ENCODE results near the gene ACTL6B. TPM values are rescaled to one million over a fixed set of nuclear protein-coding genes. Genes with fewer than 3 reads are reported as not detected.

Gene ACTL6B
- total RNA-seq, 1 experiment from 2014 or later: 1.3 TPM

- peak overlapping the region; percentile 73 for H3K4me3 Mint-ChIP-seq
- CTCF ChIA-PET: interaction anchor here (0.6 to 4.1 kb wide), 8 partner anchors 13 to 119 kb away, joined by 3 to 18 read pairs (median 4); no protein-coding TSS in a partner anchor
Observed at GRCh38 chr7:100676501-100677306, 20.5 kb upstream of the ACTL6B start.

GRCh38 chr7:100675581-100676350 lies 19.5 kb upstream of the ACTL6B start:
- ATAC-seq: peak; percentile 32
- H3K4me3 Mint-ChIP-seq: peak overlapping the region; percentile 73
- no peak overlapping the region for H3K27ac Mint-ChIP-seq

More at GRCh38 chr7:100676501-100677306, 20.5 kb upstream of the ACTL6B start:
- peaks cover 15% of the 10 kb centered on the region for H3K27me3 Mint-ChIP-seq (ENCODE audit: low read depth)
- H3K9me3 Mint-ChIP-seq: no peaks in the 10 kb centered on the region
- peak overlapping the region; percentile 95 for H3K27ac Mint-ChIP-seq
- POLR2A ChIA-PET: interaction anchor here (0.5 to 1.4 kb wide), 3 partner anchors 12 to 44 kb away, joined by 3 to 4 read pairs (median 3); no protein-coding TSS in a partner anchor
- TF ChIP-seq ZNF121 (CRISPR knock-in tag; IDR thresholded peaks at IDR 0.05) (peak; percentile 84), ZNF512 (CRISPR knock-in tag; IDR thresholded peaks at IDR 0.05; ENCODE audit: borderline replicate concordance) (no peak)
- peaks cover 11% of the 10 kb centered on the region for H3K4me1 Mint-ChIP-seq
- ATAC-seq: no peak
- DNase-seq (ENCODE audit: low spot score): no peak
- peaks cover 14% of the 10 kb centered on the region for H3K36me3 Mint-ChIP-seq

GRCh38 chr7:100675105-100675451 lies 18.8 kb upstream of the ACTL6B start:
- Mint-ChIP-seq H3K36me3 (peaks cover 11% of the 10 kb centered on the region), H3K27me3 (ENCODE audit: low read depth) (peaks cover 29% of the 10 kb centered on the region), H3K9me3 (no peaks in the 10 kb centered on the region), H3K4me3 (peak overlapping the region; percentile 88), H3K27ac (no peak overlapping the region), H3K4me1 (peaks cover 8% of the 10 kb centered on the region)
- POLR2A ChIA-PET: interaction anchor here (0.6 to 1.2 kb wide), 3 partner anchors 10 to 229 kb away, joined by 3 to 12 read pairs (median 4); partner anchors contain the start of gene FBXO24
- no peak for ATAC-seq
- CTCF ChIA-PET: interaction anchor here (0.5 to 4.1 kb wide), 12 partner anchors 8 to 153 kb away, joined by 3 to 18 read pairs (median 4); partner anchors contain the start of genes GIGYF1, MOSPD3 and POP7
- no peak for TF ChIP-seq ATF1 (CRISPR knock-in tag; IDR thresholded peaks at IDR 0.05)
- no peak for TF ChIP-seq RELA (CRISPR knock-in tag; IDR thresholded peaks at IDR 0.05; ENCODE audit: borderline replicate concordance)
- TF ChIP-seq ZMAT4 (CRISPR knock-in tag; IDR thresholded peaks at IDR 0.05): no peak
- TF ChIP-seq USF2 (CRISPR knock-in tag; IDR thresholded peaks at IDR 0.05): no peak
- no peak for TF ChIP-seq EMX1 (CRISPR knock-in tag; IDR thresholded peaks at IDR 0.05)
- DNase-seq (ENCODE audit: low spot score): no peak

More at GRCh38 chr7:100675581-100676350, 19.5 kb upstream of the ACTL6B start:
- no peaks in the 10 kb centered on the region for H3K9me3 Mint-ChIP-seq
- TF ChIP-seq SP1 (CRISPR knock-in tag; conservative IDR thresholded peaks at IDR 0.05) (peak; percentile 37; the same call in 1 of the 2 replicates), ZNF671 (CRISPR knock-in tag; IDR thresholded peaks at IDR 0.05) (no peak), NFE2L1 (CRISPR knock-in tag; IDR thresholded peaks at IDR 0.05) (no peak), SMAD4 (CRISPR knock-in tag; IDR thresholded peaks at IDR 0.05) (no peak), ETV6 (CRISPR knock-in tag; IDR thresholded peaks at IDR 0.05) (peak; percentile 99), HMGA2 (CRISPR knock-in tag; IDR thresholded peaks at IDR 0.05) (no peak)
- peak; percentile 75 for DNase-seq (ENCODE audit: low spot score)
- H3K4me1 Mint-ChIP-seq: peaks cover 11% of the 10 kb centered on the region
- peaks cover 23% of the 10 kb centered on the region for H3K27me3 Mint-ChIP-seq (ENCODE audit: low read depth)
- ChIA-PET CTCF (interaction anchor here (0.6 to 4.1 kb wide), 7 partner anchors 14 to 120 kb away, joined by 3 to 18 read pairs (median 5); no protein-coding TSS in a partner anchor), POLR2A (no interaction called here)
- H3K36me3 Mint-ChIP-seq: peaks cover 14% of the 10 kb centered on the region
